Measurements from ENCODE around the gene ILF2. TPM values are rescaled to one million over a fixed set of nuclear protein-coding genes. Genes with fewer than 3 reads are reported as not detected.
A peak's percentile ranks its signal among the peaks of the same experiment; 100 is the strongest.

ILF2 gene
- total and polyA plus RNA-seq, 2 of the 13 experiments (the other 11 are each of a cell fraction or from before 2014, with no cell fraction given), result 292 to 366 TPM

GRCh38 chr1:153631047-153632022 lies 39.5 kb downstream of the ILF2 start (continued):
- TF ChIP-seq MTF2 (CRISPR knock-in tag; IDR thresholded peaks at IDR 0.05; ENCODE audit: borderline replicate concordance) (no peak), ZNF792 (CRISPR knock-in tag; IDR thresholded peaks at IDR 0.05) (no peak), KMT2A (CRISPR knock-in tag; IDR thresholded peaks at IDR 0.05) (no peak), ZNF839 (CRISPR knock-in tag; IDR thresholded peaks at IDR 0.05; ENCODE audit: borderline replicate concordance) (no peak), ZNF790 (CRISPR knock-in tag; IDR thresholded peaks at IDR 0.05; ENCODE audit: borderline replicate concordance) (no peak), KDM6A (CRISPR knock-in tag; IDR thresholded peaks at IDR 0.05; ENCODE audit: low read depth) (peak; percentile 81), ZNF275 (CRISPR knock-in tag; IDR thresholded peaks at IDR 0.05; ENCODE audit: borderline replicate concordance) (no peak), NR2F1 (CRISPR knock-in tag; IDR thresholded peaks at IDR 0.05) (no peak), PHF21A (CRISPR knock-in tag; IDR thresholded peaks at IDR 0.05) (no peak), SMARCC2 (IDR thresholded peaks at IDR 0.05) (no peak), SSRP1 (CRISPR knock-in tag; IDR thresholded peaks at IDR 0.05) (no peak), GTF2F1 (IDR thresholded peaks at IDR 0.05; ENCODE audit: low read length) (no peak), PHF20 (CRISPR knock-in tag; IDR thresholded peaks at IDR 0.05) (no peak)
